Thymus (tissue), 11 donors: ENCODE data around the gene ID2. TPM values are rescaled to one million over a fixed set of nuclear protein-coding genes. Genes with fewer than 3 reads are reported as not detected.

Experiments
- DNase-seq, 9 donors: peaks; one replicate each; pipeline ENCODE4 v3.0.0-alpha.2; 2013; ENCODE audit warnings: low spot score in 9 of 9, low read depth in 6 of 9, missing footprints in 1 of 9
- H3K27ac ChIP-seq, 2 donors: one replicate each; pipeline ENCODE4 v1.5.1; 2013; ENCODE audit warnings: control low read depth in 1 of 2, low read depth in 1 of 2, low read length in 1 of 2, mild to moderate bottlenecking in 1 of 2, moderate library complexity in 1 of 2
- H3K27me3 ChIP-seq, 2 donors: one replicate each; pipeline ENCODE4 v1.5.1; 2013; ENCODE audit warnings: low read length in 1 of 2; ENCODE audit not compliant: control insufficient read depth in 2 of 2, insufficient read depth in 1 of 2
- H3K36me3 ChIP-seq, 2 donors: one replicate each; pipeline ENCODE4 v1.5.1; 2013; ENCODE audit warnings: low read length in 1 of 2, mild to moderate bottlenecking in 1 of 2, moderate library complexity in 1 of 2; ENCODE audit not compliant: control insufficient read depth in 2 of 2, insufficient read depth in 2 of 2
- H3K4me1 ChIP-seq, 2 donors: one replicate each; pipeline ENCODE4 v1.5.1; 2013; ENCODE audit warnings: low read length in 2 of 2; ENCODE audit not compliant: control insufficient read depth in 2 of 2, insufficient read depth in 2 of 2
- H3K4me3 ChIP-seq, 2 donors: one replicate each; pipeline ENCODE4 v1.5.1; 2013; ENCODE audit warnings: low read length in 2 of 2, control low read depth in 1 of 2, mild to moderate bottlenecking in 1 of 2
- H3K9me3 ChIP-seq, 2 donors: one replicate each; pipeline ENCODE4 v1.5.1; 2013; ENCODE audit warnings: low read length in 1 of 2, mild to moderate bottlenecking in 1 of 2; ENCODE audit not compliant: control insufficient read depth in 2 of 2, insufficient read depth in 1 of 2
- WGBS: extraction: QIAGEN DNeasy Blood & Tissue Kit; methylation state at CpG from one replicate; pipeline ENCODE4 v1.1.7; 2013; 5-methylcytosine and 5-hydroxymethylcytosine counted together
- polyA plus RNA-seq: library from polyadenylated mRNA; stranded (reverse); fragments of 200-250 nt; gene quantifications from one replicate; pipeline ENCODE4 v1.2.3, GENCODE V29; 2013
- total RNA-seq: library from RNA; stranded (reverse); fragments of 120-200 nt; gene quantifications from one replicate; pipeline ENCODE4 v1.2.4, GENCODE V29; 2013
- donor health status: healthy.

ID2 gene
- total and polyA plus RNA-seq, 2 donors: 108 to 319 TPM

DNA sequence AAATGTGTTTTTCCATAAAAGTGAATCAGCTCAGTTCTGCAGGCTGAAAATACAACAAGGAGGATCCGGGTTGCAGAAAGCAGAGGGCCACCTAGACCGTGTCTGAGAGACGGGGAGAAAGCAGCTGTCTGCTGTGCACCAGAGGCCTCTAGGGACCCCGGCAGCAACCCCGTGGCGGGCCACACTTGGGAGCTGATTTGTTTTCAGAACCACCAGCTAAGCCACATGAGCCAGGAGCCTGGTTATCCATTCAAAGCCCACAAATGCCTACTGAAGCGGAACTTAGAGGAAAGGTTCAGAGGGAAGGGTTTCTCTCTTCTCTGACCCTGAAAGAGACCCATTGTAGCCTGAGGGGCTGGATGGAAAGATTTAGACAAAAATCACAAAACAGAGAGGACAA, 28.4 kb upstream of the ID2 start:
- Histone ChIP-seq H3K4me3 (no peak overlapping the region), H3K27ac (no peak overlapping the region), H3K9me3 (peaks cover 0 to 7% of the 10 kb centered on the region in 2 donors), H3K4me1 (peaks cover 5 to 13% of the 10 kb centered on the region in 2 donors), H3K27me3 (no peaks in the 10 kb centered on the region), H3K36me3 (no peaks in the 10 kb centered on the region)
- WGBS: 93% methylated on average over 7 of the region's 7 CpGs
- no peak for DNase-seq

DNA sequence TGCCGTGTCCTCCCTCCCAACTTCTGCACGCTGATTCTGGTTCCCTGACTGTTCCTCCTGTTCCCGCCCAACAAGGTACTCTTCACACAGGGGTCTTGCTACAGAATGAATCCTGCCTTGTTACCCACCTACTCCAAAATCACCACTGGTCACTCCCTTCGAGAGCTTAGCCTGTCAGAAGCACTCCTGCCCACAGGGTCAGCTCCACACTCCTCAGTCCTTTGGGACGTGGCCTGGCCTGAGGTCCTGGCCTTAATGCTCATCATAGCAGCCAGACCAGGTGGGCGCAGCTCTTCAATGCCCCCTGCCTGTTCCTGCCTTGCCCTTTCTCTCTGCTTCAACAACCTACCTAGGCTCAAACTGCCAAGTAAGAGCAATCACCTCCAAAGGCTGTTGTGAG, 27.8 kb upstream of the ID2 start:
- no peak for DNase-seq
- Histone ChIP-seq H3K27ac (no peak overlapping the region), H3K27me3 (no peaks in the 10 kb centered on the region), H3K4me1 (peaks cover 5 to 13% of the 10 kb centered on the region in 2 donors), H3K36me3 (no peaks in the 10 kb centered on the region), H3K4me3 (no peak overlapping the region), H3K9me3 (peaks cover 0 to 4% of the 10 kb centered on the region in 2 donors)
- 97% methylated on average over 6 of the region's 6 CpGs for WGBS

DNA sequence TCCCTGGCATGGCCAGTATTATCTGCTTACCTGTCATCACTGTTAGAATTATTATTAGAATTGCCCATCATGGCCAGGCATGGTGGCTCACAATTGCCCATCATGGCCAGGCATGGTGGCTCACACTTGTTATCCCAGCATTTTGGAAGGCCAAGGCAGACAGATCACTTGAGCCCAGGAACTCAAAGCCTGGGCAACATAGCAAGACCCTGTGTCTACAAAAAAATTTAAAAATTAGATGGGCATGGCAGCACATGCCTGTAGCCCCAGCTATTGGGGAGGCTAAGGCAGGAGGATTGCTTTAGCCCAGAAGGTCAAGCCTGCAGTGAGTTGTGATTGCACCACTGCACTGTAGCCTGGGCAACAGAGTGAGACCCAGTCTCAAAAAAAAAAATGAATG, 27.4 kb upstream of the ID2 start:
- Histone ChIP-seq H3K9me3 (peaks cover 0 to 4% of the 10 kb centered on the region in 2 donors), H3K36me3 (no peaks in the 10 kb centered on the region), H3K27me3 (no peaks in the 10 kb centered on the region), H3K4me1 (peaks cover 5 to 13% of the 10 kb centered on the region in 2 donors), H3K4me3 (no peak overlapping the region), H3K27ac (no peak overlapping the region)
- DNase-seq: no peak

DNA sequence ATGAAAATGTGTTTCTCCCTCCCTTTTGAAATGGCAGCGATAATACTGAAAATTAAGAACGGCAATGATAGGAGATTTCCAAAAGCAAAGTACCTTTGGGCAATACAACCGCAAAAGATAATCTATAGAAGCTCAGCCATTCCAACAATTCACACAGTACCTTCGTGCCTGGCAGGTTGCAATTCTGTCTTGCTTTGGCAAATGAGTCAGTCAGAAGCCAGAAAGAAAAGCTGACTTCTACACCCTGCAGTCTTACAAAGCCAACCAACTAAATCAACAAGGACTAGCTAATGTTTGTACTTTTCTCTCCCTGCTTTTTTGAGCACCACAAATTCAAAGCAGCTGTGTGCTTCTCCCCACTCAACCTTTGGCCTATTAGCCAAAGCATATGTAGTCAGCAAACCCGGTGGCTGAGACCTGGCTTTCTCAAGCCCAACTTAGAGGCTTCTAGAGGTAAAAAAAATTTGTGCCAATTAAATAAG, 25.7 kb upstream of the ID2 start:
- Histone ChIP-seq H3K9me3 (no peaks in the 10 kb centered on the region), H3K27ac (no peak overlapping the region), H3K4me1 (peaks cover 5 to 13% of the 10 kb centered on the region in 2 donors), H3K27me3 (no peaks in the 10 kb centered on the region), H3K4me3 (no peak overlapping the region), H3K36me3 (no peaks in the 10 kb centered on the region)
- DNase-seq: no peak
- WGBS: 97% methylated on average over 5 of the region's 5 CpGs

DNA sequence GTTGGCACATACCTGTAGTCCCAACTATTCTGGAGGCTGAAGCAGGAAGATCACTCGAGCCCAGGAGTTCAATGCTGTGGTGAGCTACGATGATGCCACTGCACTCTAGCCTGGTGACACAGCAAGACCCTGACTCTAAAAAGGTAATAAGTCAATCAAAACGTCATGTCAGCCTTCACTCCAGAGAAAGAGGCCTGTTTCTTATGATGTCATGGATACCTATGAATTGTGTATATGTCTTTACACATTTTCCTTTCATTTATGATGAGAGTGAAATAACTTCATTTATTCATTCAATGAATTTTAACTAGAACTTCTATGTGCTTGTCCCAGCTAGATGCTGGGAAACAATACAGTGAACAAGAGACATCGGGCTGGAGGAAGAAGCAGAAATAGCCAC, 25.0 kb upstream of the ID2 start:
- Histone ChIP-seq H3K9me3 (no peaks in the 10 kb centered on the region), H3K27me3 (no peaks in the 10 kb centered on the region), H3K4me3 (no peak overlapping the region), H3K27ac (no peak overlapping the region), H3K36me3 (no peaks in the 10 kb centered on the region), H3K4me1 (peaks cover 5 to 15% of the 10 kb centered on the region in 2 donors)
- DNase-seq: no peak
- WGBS: 71% methylated on average over 4 of the region's 4 CpGs

DNA sequence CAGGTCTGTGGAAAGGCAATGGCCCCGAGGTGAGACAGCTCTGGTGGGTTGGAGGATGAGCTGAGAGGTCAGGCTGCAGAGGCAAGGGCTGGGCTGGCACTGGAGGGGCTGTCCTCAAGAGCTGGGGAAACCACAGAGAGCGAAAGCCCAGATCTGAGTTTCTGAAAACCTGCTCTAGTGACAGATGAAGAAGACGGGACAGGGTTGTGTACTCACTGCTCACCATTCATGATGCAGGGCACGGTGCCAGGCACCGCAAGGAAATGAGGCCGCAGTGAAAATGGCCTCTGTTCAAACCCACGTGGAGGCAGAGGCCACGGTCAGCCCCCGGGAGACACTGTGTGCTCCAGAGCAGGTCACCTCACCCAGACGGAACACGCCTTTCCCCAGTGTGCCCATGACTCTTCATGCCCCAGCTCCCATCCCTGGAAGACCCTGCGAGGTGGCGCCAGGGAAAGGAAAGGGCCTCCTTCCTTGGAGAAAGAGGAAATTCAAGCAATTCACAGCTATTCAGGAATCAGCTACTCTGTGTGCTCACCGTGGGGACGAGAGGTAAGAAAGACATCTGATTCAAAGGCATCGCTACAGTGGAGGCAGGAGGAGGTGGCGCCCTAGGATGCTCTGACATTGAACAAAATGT, 24.3 kb upstream of the ID2 start:
- H3K27ac ChIP-seq: no peak overlapping the region
- H3K4me1 ChIP-seq: peaks cover 5 to 22% of the 10 kb centered on the region in 2 donors
- H3K36me3 ChIP-seq: no peaks in the 10 kb centered on the region
- 59% methylated on average over 17 of the region's 17 CpGs for WGBS
- no peaks in the 10 kb centered on the region for H3K27me3 ChIP-seq
- no peak for DNase-seq
- H3K4me3 ChIP-seq: no peak overlapping the region
- no peaks in the 10 kb centered on the region for H3K9me3 ChIP-seq

DNA sequence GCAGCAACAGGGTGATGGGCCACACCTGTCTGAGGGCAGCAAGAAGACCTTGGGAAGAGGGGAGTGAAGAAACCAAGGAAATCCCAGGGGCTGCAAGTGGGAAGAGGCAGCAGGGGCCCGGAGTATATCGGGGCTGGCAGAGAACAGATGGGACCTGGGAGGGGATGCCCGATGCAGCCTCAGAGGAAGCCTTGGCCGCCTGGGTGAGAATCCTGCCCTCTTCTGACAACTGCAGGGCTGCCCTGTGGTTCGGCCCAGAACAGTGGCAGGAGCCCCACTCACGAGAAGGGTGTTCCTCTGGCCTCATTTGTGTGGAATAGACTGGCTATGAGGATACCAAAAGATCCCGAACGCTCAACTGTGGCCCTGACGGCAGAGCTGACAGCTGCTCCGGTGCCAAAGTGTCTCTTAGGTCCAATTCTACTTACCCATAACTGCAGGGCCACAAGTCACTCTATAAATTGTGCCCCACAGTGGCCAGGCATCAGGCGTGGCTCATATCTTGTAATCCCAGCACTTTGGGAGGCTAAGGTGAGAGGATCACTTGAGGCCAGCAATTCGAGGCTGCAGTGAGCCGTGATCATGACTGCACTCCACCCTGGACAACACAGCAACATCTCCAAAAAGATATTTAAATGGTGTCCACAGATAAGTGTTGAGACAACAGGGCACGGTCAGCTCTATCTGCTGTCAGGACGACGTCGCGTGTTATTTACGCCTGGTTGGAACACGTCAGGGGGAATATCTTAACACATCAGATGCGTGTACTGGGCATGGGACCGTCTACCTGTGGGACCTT, 23.6 kb upstream of the ID2 start:
- Histone ChIP-seq H3K27me3 (no peaks in the 10 kb centered on the region), H3K27ac (no peak overlapping the region), H3K4me1 (peaks cover 5 to 26% of the 10 kb centered on the region in 2 donors), H3K4me3 (no peak overlapping the region), H3K36me3 (no peaks in the 10 kb centered on the region), H3K9me3 (no peaks in the 10 kb centered on the region)
- DNase-seq: no peak
- 96% methylated on average over 22 of the region's 22 CpGs for WGBS

DNA sequence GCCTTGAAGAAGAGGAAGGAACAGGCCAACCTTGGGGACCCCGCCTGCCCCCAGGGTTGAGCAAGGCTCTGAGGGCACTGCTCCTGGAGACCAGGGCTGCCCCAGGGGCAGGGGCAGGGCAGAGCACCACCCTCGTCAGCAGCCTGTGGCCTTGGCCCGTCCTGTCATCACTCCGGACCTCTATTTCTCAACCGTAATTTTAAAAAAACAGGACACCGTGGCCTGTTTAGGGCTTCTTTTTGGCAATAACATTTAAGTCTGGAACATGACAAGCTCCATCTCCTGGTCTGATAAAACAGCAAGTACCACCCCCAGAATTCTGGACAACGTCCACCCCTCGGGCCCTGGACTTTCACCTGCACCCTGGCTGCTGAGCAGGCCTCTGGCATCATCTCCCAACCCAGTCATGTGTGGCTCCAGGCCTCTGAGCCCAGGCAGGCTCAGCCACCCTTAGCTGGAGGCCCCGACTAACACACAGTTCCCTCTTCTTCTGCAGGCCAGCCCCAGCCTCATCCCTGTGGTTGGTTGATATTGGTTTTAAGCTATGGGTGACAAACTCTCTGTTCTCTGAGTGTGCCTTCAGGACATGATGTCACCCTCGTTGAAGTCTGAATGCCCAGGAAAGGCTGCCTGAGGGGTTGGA, 22.6 kb upstream of the ID2 start:
- H3K4me3 ChIP-seq: no peak overlapping the region
- no peaks in the 10 kb centered on the region for H3K9me3 ChIP-seq
- no peaks in the 10 kb centered on the region for H3K27me3 ChIP-seq
- no peak for DNase-seq
- no peaks in the 10 kb centered on the region for H3K36me3 ChIP-seq
- H3K4me1 ChIP-seq: peaks cover 10 to 36% of the 10 kb centered on the region in 2 donors
- no peak overlapping the region for H3K27ac ChIP-seq
- 91% methylated on average over 10 of the region's 10 CpGs for WGBS
